A549 (cell line): Measurements from ENCODE around the gene HIVEP1.

Experiments
- BHLHE40 ChIP-seq: IDR thresholded peaks from 2 replicates; pipeline ENCODE4 v1.6.1; 2012; ENCODE audit warnings: low read depth, low read length, inconsistent platforms
- CBX8 ChIP-seq: fragments of 200-600 bp; sonication (generic); IDR thresholded peaks from 2 replicates; pipeline ENCODE4 v1.6.1; 2016
- CTCF ChIP-seq: fragments of >200 bp; sonication (Bioruptor Twin); formaldehyde crosslinking; IDR thresholded peaks from 3 replicates; pipeline ENCODE4 v1.5.1; 2016
- EP300 ChIP-seq, 2 experiments: fragments of >200 bp; sonication (Bioruptor Twin); formaldehyde crosslinking; IDR thresholded peaks; 2 replicates in 1 of 2; 3 replicates in 1 of 2; pipeline ENCODE4 v1.6.1; 2016 to 2017
- FOSL2 ChIP-seq, 2 experiments: fragments of 450-650 bp in 1 of 2; fragments of >200 bp in 1 of 2; sonication (Bioruptor Twin) in 1 of 2; formaldehyde crosslinking; IDR thresholded peaks; 2 replicates each; pipeline versions ENCODE4 v1.5.0 to v1.6.1; 2016 to 2020; ENCODE audit warnings: mild to moderate bottlenecking in 1 of 2, moderate library complexity in 1 of 2
- JUNB ChIP-seq: fragments of >200 bp; sonication (Bioruptor Twin); formaldehyde crosslinking; IDR thresholded peaks from 2 replicates; pipeline ENCODE4 v1.6.1; 2016
- KDM1A ChIP-seq: fragments of 200-600 bp; sonication (generic); IDR thresholded peaks from 2 replicates; pipeline ENCODE4 v1.6.1; 2016; ENCODE audit warnings: low read depth, mild to moderate bottlenecking
- POLR2A ChIP-seq: IDR thresholded peaks from 2 replicates; pipeline ENCODE4 v1.6.1; 2012; ENCODE audit warnings: mild to moderate bottlenecking, low read length
- RAD21 ChIP-seq, 2 experiments: fragments of >200 bp in 1 of 2; sonication (Bioruptor Twin) in 1 of 2; formaldehyde crosslinking in 1 of 2; IDR thresholded peaks in 1 of 2; conservative IDR thresholded peaks in 1 of 2; 2 replicates in 1 of 2; 3 replicates in 1 of 2; pipeline ENCODE4 v1.6.1; 2012 to 2018; ENCODE audit warnings: inconsistent platforms in 1 of 2
- RFX5 ChIP-seq: fragments of 450-650 bp; IDR thresholded peaks from 2 replicates; pipeline ENCODE4 v1.7.1; 2014; ENCODE audit warnings: antibody characterized with exemption, mild to moderate bottlenecking, moderate library complexity

- TF ChIP-seq CTCF, result peak; percentile 12; the same call in 1 of the 3 replicates
- TF ChIP-seq POLR2A, result no peak
- TF ChIP-seq EP300 (IDR thresholded peaks at IDR 0.05), result no peak
- TF ChIP-seq RAD21 (conservative IDR thresholded peaks at IDR 0.05 in 1 of 2, IDR thresholded peaks at IDR 0.05 in 1 of 2), result peak; percentile 26 to 28; a peak in 2 of 5 replicates
- TF ChIP-seq RFX5, result no peak
- no peak for TF ChIP-seq CBX8
- TF ChIP-seq JUNB, result no peak
- no peak for TF ChIP-seq FOSL2 (IDR thresholded peaks at IDR 0.05)
- no peak for TF ChIP-seq FOSL2 (CRISPR knock-in tag; IDR thresholded peaks at IDR 0.05)
- no peak for TF ChIP-seq BHLHE40
- no peak for TF ChIP-seq KDM1A
Observed at GRCh38 chr6:12034837-12035236, 22.7 kb downstream of the HIVEP1 start.
